ENCODE measurements around the gene ALDH5A1. TPM values are rescaled to one million over a fixed set of nuclear protein-coding genes. Genes with fewer than 3 reads are reported as not detected.

Gene ALDH5A1
- total RNA-seq, 2 experiments from 2014 or later, result 180 to 260 TPM

DNA sequence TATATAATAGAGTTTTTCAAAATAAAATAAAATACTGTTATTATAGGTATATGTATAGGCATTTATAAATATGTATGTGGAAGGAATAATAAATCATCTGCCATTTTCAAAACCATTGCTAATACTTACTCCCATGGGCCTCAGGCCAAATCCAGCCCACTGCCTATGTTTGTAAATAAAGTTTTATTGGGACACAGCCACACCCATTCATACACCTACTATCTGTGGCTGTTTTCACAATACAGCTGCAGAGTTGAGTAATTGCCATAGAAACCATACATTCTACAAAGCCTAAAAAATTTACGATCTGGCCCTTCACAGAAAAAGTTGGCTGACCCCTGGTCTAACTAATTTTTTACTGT lies 9.5 kb downstream of the ALDH5A1 start:
- H3K4me3 ChIP-seq (ENCODE audit: low read depth, low read length, poor library complexity, severe bottlenecking), result no peak overlapping the region
- no peak overlapping the region for H3K4me2 ChIP-seq (ENCODE audit: low read length)
- peaks cover 16% of the 10 kb centered on the region; the same call in 1 of the 2 replicates for H3K9me3 ChIP-seq (ENCODE audit: low read length)
- CTCF ChIA-PET (ENCODE audit: unreplicated experiment), result interaction anchor here (0.5 kb wide), 1 partner anchor 18 kb away, joined by 3 read pairs; no protein-coding TSS in a partner anchor
- no peak overlapping the region for H2AFZ ChIP-seq (ENCODE audit: low read length)
- H3K27ac ChIP-seq (ENCODE audit: low read depth, low read length, poor library complexity, severe bottlenecking), result no peak overlapping the region
- no peaks in the 10 kb centered on the region for H3K9me2 ChIP-seq (ENCODE audit: insufficient read depth, low read length)
- POLR2A ChIA-PET, result no interaction called here
- no TSS peak for BruUV-seq (replicated peaks)
- peaks cover 33% of the 10 kb centered on the region for H3K4me1 ChIP-seq (ENCODE audit: insufficient read depth, low read length, poor library complexity, severe bottlenecking)
- intact Hi-C loops (cut with micrococcal nuclease; ENCODE audit: unreplicated experiment), result no loop called here
- TF ChIP-seq EZH2phosphoT487 (IDR thresholded peaks at IDR 0.05; ENCODE audit: borderline replicate concordance, low read depth, low read length) (no peak), CTCF (conservative IDR thresholded peaks at IDR 0.05; ENCODE audit: low read length) (no peak)
- DNase-seq (ENCODE audit: low spot score), result no peak
- H3K79me2 ChIP-seq (ENCODE audit: insufficient read depth, low read depth, low read length), result no peaks in the 10 kb centered on the region
- H3K36me3 ChIP-seq (ENCODE audit: insufficient read depth, low read length), result peaks cover 72% of the 10 kb centered on the region
- no peaks in the 10 kb centered on the region for H4K20me1 ChIP-seq (ENCODE audit: insufficient read depth, low read length)

- intact Hi-C loops (cut with micrococcal nuclease; ENCODE audit: unreplicated experiment), result no loop called here
- no TSS peak for BruUV-seq (replicated peaks)
- Histone ChIP-seq H3K79me2 (ENCODE audit: insufficient read depth, low read depth, low read length) (no peaks in the 10 kb centered on the region), H3K27ac (ENCODE audit: low read depth, low read length, poor library complexity, severe bottlenecking) (no peak overlapping the region), H3K4me3 (ENCODE audit: low read depth, low read length, poor library complexity, severe bottlenecking) (no peak overlapping the region), H2AFZ (ENCODE audit: low read length) (no peak overlapping the region), H3K4me1 (ENCODE audit: insufficient read depth, low read length, poor library complexity, severe bottlenecking) (peaks cover 27% of the 10 kb centered on the region), H3K9me3 (ENCODE audit: low read length) (peaks cover 16% of the 10 kb centered on the region; the same call in 1 of the 2 replicates), H4K20me1 (ENCODE audit: insufficient read depth, low read length) (no peaks in the 10 kb centered on the region), H3K9me2 (ENCODE audit: insufficient read depth, low read length) (no peaks in the 10 kb centered on the region), H3K4me2 (ENCODE audit: low read length) (no peak overlapping the region), H3K36me3 (ENCODE audit: insufficient read depth, low read length) (peaks cover 78% of the 10 kb centered on the region)
- DNase-seq (ENCODE audit: low spot score), result no peak
- POLR2A ChIA-PET, result no interaction called here
- CTCF ChIA-PET (ENCODE audit: unreplicated experiment), result no interaction called here
- TF ChIP-seq EZH2phosphoT487 (IDR thresholded peaks at IDR 0.05; ENCODE audit: borderline replicate concordance, low read depth, low read length) (no peak), CTCF (conservative IDR thresholded peaks at IDR 0.05; ENCODE audit: low read length) (no peak)
Measured at GRCh38 chr6:24504649-24505586, 10.1 kb downstream of the ALDH5A1 start.

Data from OCI-LY7 (cell line).